ENCODE measurements around the gene COBLL1.

- no peak for TF ChIP-seq POLR2A (IDR thresholded peaks at IDR 0.05)
- peak in 2 of 4 donors; percentile 4 to 17 for TF ChIP-seq CTCF (IDR thresholded peaks at IDR 0.05)
Observed at GRCh38 chr2:164655750-164656149, 185.9 kb downstream of the COBLL1 start.

All from right lobe of liver (tissue), 4 donors.